ENCODE data around the gene CCDC110. TPM values are rescaled to one million over a fixed set of nuclear protein-coding genes. Genes with fewer than 3 reads are reported as not detected.

The CCDC110 gene
- total and polyA plus RNA-seq, 9 of the 15 experiments (the other 6 are each of a cell fraction or from before 2014, with no cell fraction given) = 0.04 to 0.35 (median 0.07) TPM; not detected in 4

DNA sequence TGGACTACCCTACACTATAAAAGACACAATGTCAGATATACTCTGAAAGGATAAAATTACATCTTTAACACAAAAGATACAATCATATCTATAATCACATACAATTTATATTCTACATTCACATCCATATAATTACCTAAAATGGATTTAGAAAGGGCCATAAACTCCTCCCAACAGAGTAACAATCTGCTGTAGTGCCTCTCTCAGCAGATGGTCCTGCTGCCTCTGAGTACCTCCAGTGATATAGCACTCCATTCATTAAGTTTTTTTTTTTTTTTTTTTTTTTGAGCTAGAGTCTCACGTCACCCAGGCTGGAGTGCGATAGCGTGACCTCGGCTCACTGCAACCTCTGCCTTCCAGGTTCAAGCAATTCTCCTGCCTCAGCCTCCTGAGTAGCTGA is 67.5 kb downstream of the CCDC110 start:
- ATAC-seq (no peak), DNase-seq (ENCODE audit: extremely low read depth in 1 of 4, low spot score in 3 of 4) (no peak), FAIRE-seq (no peak)
- no CpG with 5 or more reads among the region's 4 CpGs for WGBS (ENCODE audit: insufficient coverage, low coverage, missing lambda C conversion rate)
- Histone ChIP-seq H3K36me3 (ENCODE audit: control insufficient read depth, insufficient read depth, low read length) (peaks cover 67% of the 10 kb centered on the region; the same call in 2 of the 3 replicates), H3K27me3 (ENCODE audit: control insufficient read depth in 2 of 2, insufficient read depth in 2 of 2, low read length in 2 of 2) (no peaks in the 10 kb centered on the region), H3K9me1 (ENCODE audit: control insufficient read depth, insufficient read depth, low read length) (no peaks in the 10 kb centered on the region), H2AFZ (ENCODE audit: low read depth, low read length) (no peak overlapping the region), H3K9ac (ENCODE audit: insufficient read depth in 1 of 2, low read depth in 2 of 2, low read length in 2 of 2) (no peak overlapping the region), H3K4me2 (ENCODE audit: insufficient read depth, low read length) (no peak overlapping the region), H4K20me1 (replicated peaks; ENCODE audit: control insufficient read depth, insufficient read depth, low read length) (no peaks in the 10 kb centered on the region), H3K4me3 (no peak overlapping the region), H3K4me1 (replicated peaks in 1 of 2; ENCODE audit: control insufficient read depth in 2 of 2, insufficient read depth in 2 of 2, low read length in 2 of 2) (no peaks in the 10 kb centered on the region; a peak in 1 of 5 replicates), H3K79me2 (ENCODE audit: control insufficient read depth, insufficient read depth, low read length) (0 out of 3 replicates have a peak, but pooled peaks cover 6% of the 10 kb centered on the region), H3K9me3 (replicated peaks; ENCODE audit: control insufficient read depth, insufficient read depth, low read depth, low read length) (no peaks in the 10 kb centered on the region), H3K27ac (ENCODE audit: extremely low read depth, low read depth, low read length) (no peak overlapping the region)
- in situ Hi-C loops (cut with MboI) = no loop called here
- POLR2A ChIA-PET = interaction anchor here (0.6 to 3.5 kb wide), 3 partner anchors 8 to 220 kb away, joined by 3 to 15 read pairs (median 3); partner anchors contain the start of genes ANKRD37 and LRP2BP
- intact Hi-C loops (cut with micrococcal nuclease) = no loop called here
- CTCF ChIA-PET (ENCODE audit: low intra/inter-chr PET ratio) = no interaction called here
- TF ChIP-seq, protein P1, sequence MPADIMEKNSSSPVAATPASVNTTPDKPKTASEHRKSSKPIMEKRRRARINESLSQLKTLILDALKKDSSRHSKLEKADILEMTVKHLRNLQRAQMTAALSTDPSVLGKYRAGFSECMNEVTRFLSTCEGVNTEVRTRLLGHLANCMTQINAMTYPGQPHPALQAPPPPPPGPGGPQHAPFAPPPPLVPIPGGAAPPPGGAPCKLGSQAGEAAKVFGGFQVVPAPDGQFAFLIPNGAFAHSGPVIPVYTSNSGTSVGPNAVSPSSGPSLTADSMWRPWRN (IDR thresholded peaks at IDR 0.05; ENCODE audit: low read depth) = no peak
- TF ChIP-seq KDM2B (CRISPR knock-in tag; IDR thresholded peaks at IDR 0.05) (no peak), TAF15 (IDR thresholded peaks at IDR 0.05; ENCODE audit: low read depth, low read length) (no peak), FOXJ3 (CRISPR knock-in tag; IDR thresholded peaks at IDR 0.05) (no peak), ZC3H8 (IDR thresholded peaks at IDR 0.05) (no peak), ZNF212 (CRISPR knock-in tag; IDR thresholded peaks at IDR 0.05) (no peak), FOXP1 (CRISPR knock-in tag; IDR thresholded peaks at IDR 0.05) (no peak), PYGO2 (tag; IDR thresholded peaks at IDR 0.05) (no peak), ZNF561 (CRISPR knock-in tag; conservative IDR thresholded peaks at IDR 0.05) (no peak)
- TF ChIP-seq, protein P2, sequence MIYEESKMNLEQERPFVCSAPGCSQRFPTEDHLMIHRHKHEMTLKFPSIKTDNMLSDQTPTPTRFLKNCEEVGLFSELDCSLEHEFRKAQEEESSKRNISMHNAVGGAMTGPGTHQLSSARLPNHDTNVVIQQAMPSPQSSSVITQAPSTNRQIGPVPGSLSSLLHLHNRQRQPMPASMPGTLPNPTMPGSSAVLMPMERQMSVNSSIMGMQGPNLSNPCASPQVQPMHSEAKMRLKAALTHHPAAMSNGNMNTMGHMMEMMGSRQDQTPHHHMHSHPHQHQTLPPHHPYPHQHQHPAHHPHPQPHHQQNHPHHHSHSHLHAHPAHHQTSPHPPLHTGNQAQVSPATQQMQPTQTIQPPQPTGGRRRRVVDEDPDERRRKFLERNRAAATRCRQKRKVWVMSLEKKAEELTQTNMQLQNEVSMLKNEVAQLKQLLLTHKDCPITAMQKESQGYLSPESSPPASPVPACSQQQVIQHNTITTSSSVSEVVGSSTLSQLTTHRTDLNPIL (CRISPR knock-in tag; IDR thresholded peaks at IDR 0.05) = no peak
- TF ChIP-seq, protein P3, sequence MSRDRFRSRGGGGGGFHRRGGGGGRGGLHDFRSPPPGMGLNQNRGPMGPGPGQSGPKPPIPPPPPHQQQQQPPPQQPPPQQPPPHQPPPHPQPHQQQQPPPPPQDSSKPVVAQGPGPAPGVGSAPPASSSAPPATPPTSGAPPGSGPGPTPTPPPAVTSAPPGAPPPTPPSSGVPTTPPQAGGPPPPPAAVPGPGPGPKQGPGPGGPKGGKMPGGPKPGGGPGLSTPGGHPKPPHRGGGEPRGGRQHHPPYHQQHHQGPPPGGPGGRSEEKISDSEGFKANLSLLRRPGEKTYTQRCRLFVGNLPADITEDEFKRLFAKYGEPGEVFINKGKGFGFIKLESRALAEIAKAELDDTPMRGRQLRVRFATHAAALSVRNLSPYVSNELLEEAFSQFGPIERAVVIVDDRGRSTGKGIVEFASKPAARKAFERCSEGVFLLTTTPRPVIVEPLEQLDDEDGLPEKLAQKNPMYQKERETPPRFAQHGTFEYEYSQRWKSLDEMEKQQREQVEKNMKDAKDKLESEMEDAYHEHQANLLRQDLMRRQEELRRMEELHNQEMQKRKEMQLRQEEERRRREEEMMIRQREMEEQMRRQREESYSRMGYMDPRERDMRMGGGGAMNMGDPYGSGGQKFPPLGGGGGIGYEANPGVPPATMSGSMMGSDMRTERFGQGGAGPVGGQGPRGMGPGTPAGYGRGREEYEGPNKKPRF (IDR thresholded peaks at IDR 0.05; ENCODE audit: low read depth, low read length) = no peak
- TF ChIP-seq, protein P4, sequence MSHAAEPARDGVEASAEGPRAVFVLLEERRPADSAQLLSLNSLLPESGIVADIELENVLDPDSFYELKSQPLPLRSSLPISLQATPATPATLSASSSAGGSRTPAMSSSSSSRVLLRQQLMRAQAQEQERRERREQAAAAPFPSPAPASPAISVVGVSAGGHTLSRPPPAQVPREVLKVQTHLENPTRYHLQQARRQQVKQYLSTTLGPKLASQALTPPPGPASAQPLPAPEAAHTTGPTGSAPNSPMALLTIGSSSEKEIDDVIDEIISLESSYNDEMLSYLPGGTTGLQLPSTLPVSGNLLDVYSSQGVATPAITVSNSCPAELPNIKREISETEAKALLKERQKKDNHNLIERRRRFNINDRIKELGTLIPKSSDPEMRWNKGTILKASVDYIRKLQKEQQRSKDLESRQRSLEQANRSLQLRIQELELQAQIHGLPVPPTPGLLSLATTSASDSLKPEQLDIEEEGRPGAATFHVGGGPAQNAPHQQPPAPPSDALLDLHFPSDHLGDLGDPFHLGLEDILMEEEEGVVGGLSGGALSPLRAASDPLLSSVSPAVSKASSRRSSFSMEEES (CRISPR knock-in tag; IDR thresholded peaks at IDR 0.05) = no peak
- TF ChIP-seq, protein P5, sequence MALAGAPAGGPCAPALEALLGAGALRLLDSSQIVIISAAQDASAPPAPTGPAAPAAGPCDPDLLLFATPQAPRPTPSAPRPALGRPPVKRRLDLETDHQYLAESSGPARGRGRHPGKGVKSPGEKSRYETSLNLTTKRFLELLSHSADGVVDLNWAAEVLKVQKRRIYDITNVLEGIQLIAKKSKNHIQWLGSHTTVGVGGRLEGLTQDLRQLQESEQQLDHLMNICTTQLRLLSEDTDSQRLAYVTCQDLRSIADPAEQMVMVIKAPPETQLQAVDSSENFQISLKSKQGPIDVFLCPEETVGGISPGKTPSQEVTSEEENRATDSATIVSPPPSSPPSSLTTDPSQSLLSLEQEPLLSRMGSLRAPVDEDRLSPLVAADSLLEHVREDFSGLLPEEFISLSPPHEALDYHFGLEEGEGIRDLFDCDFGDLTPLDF (CRISPR knock-in tag; IDR thresholded peaks at IDR 0.05) = no peak
- BruUV-seq (replicated peaks) = no TSS peak

All from K562 (cell line).